Activated B cell treated with CpG ODN at 0.5 μM for 24 hours (primary cell): ENCODE results near the gene CABLES1. TPM values are rescaled to one million over a fixed set of nuclear protein-coding genes. Genes with fewer than 3 reads are reported as not detected.

Source experiments
- ATAC-seq: fragments of 200-7000 bp; cut with Tn5 transposase; one replicate; pipeline ENCODE4 v1.10.0; 2021; ENCODE audit warnings: low read depth, mild to moderate bottlenecking, moderate library complexity
- CTCF ChIA-PET: fragments of 350-600 bp; sonication (Branson Sonifier 250); formaldehyde crosslinking; loops from one replicate; lab custom pipeline; 2021; ENCODE audit warnings: antibody characterized with exemption; lab: Charles Lee
- POLR2A ChIA-PET: fragments of 350-600 bp; sonication (Branson Sonifier 250); formaldehyde crosslinking; loops from one replicate; lab custom pipeline; 2021; ENCODE audit warnings: antibody characterized with exemption; lab: Charles Lee
- DNase-seq: peaks from one replicate; pipeline ENCODE4 v3.0.0; 2022
- H3K27ac Mint-ChIP-seq: one replicate; pipeline ENCODE4 v1.8.0; 2020; ENCODE audit warnings: mixed read lengths
- H3K27me3 Mint-ChIP-seq: one replicate; pipeline ENCODE4 v1.8.0; 2021; ENCODE audit warnings: mixed read lengths
- H3K36me3 Mint-ChIP-seq: one replicate; pipeline ENCODE4 v1.8.0; 2021; ENCODE audit warnings: low read depth, mixed read lengths
- H3K4me1 Mint-ChIP-seq: one replicate; pipeline ENCODE4 v1.8.0; 2021; ENCODE audit warnings: mixed read lengths
- H3K4me3 Mint-ChIP-seq: one replicate; pipeline ENCODE4 v1.8.0; 2020; ENCODE audit warnings: mild to moderate bottlenecking, mixed read lengths
- H3K9me3 Mint-ChIP-seq: one replicate; pipeline ENCODE4 v1.8.0; 2020; ENCODE audit warnings: mixed read lengths
- CTCF ChIP-seq: fragments of 200-600 bp; IDR thresholded peaks from one replicate; pipeline ENCODE4 v1.8.0; 2022; ENCODE audit warnings: antibody characterized with exemption, mild to moderate bottlenecking
- intact Hi-C: fragments of 100-400 bp; cut with micrococcal nuclease; formaldehyde crosslinking; loops from one replicate; pipeline ENCODE4 v1.15.1; 2024
- total RNA-seq: library from RNA; stranded (reverse); gene quantifications from 2 replicates; pipeline ENCODE4 v1.2.3, GENCODE V29; 2022

CABLES1 gene
- total RNA-seq, 1 donor from 2014 or later: 32.3 TPM

GRCh38 chr18:23235860-23236259 is 100.6 kb downstream of the CABLES1 start:
- no peak for TF ChIP-seq CTCF
- no peak for DNase-seq
- Mint-ChIP-seq H3K4me1 (peaks cover 57% of the 10 kb centered on the region), H3K4me3 (no peak overlapping the region), H3K27me3 (no peaks in the 10 kb centered on the region), H3K27ac (no peak overlapping the region), H3K36me3 (peaks cover 1% of the 10 kb centered on the region), H3K9me3 (peaks cover 1% of the 10 kb centered on the region)
- no peak for ATAC-seq
- ChIA-PET POLR2A (interaction anchor here (3.6 kb wide), 1 partner anchor 101 kb away, joined by 23 read pairs; the partner anchor contains the start of gene CABLES1), CTCF (interaction anchor here (2.5 kb wide), 1 partner anchor 12 kb away, joined by 6 read pairs; no protein-coding TSS in a partner anchor)
- intact Hi-C loops: no loop called here

- Mint-ChIP-seq H3K4me1 (peaks cover 57% of the 10 kb centered on the region), H3K27me3 (no peaks in the 10 kb centered on the region), H3K4me3 (no peak overlapping the region), H3K27ac (no peak overlapping the region), H3K36me3 (no peaks in the 10 kb centered on the region), H3K9me3 (no peaks in the 10 kb centered on the region)
- ChIA-PET CTCF (interaction anchor here (0.7 to 2.5 kb wide), 4 partner anchors 9 to 121 kb away, joined by 3 to 6 read pairs (median 6); no protein-coding TSS in a partner anchor), POLR2A (interaction anchor here (0.8 to 3.6 kb wide), 8 partner anchors 9 to 141 kb away, joined by 3 to 23 read pairs (median 5); partner anchors contain the start of gene CABLES1)
- no peak for DNase-seq
- no peak for ATAC-seq
- no peak for TF ChIP-seq CTCF
- intact Hi-C loops: loop anchor here (1.0 kb wide), 1 partner anchor 122 kb away; no protein-coding TSS in a partner anchor
Measured at GRCh38 chr18:23236876-23237468, 101.7 kb downstream of the CABLES1 start.

- DNase-seq: peak; percentile 42
- ChIA-PET CTCF (interaction anchor here (0.6 to 2.5 kb wide), 6 partner anchors 10 to 176 kb away, joined by 3 to 6 read pairs (median 4); no protein-coding TSS in a partner anchor), POLR2A (interaction anchor here (0.5 to 3.6 kb wide), 10 partner anchors 9 to 141 kb away, joined by 3 to 23 read pairs (median 4); partner anchors contain the start of gene CABLES1)
- peak; percentile 73 for ATAC-seq
- intact Hi-C loops: loop anchor here (1.0 kb wide), 1 partner anchor 122 kb away; no protein-coding TSS in a partner anchor
- Mint-ChIP-seq H3K27ac (peak overlapping the region; percentile 70), H3K27me3 (no peaks in the 10 kb centered on the region), H3K36me3 (no peaks in the 10 kb centered on the region), H3K4me1 (peaks cover 57% of the 10 kb centered on the region), H3K4me3 (peak overlapping the region; percentile 75), H3K9me3 (no peaks in the 10 kb centered on the region)
- no peak for TF ChIP-seq CTCF
Measured at GRCh38 chr18:23237524-23238151, 102.4 kb downstream of the CABLES1 start.

- H3K4me3 Mint-ChIP-seq: peak overlapping the region; percentile 75
- no peak for DNase-seq
- CTCF ChIA-PET: interaction anchor here (0.6 to 2.5 kb wide), 4 partner anchors 14 to 176 kb away, joined by 3 to 6 read pairs (median 4); no protein-coding TSS in a partner anchor
- TF ChIP-seq CTCF: no peak
- no peaks in the 10 kb centered on the region for H3K9me3 Mint-ChIP-seq
- peaks cover 56% of the 10 kb centered on the region for H3K4me1 Mint-ChIP-seq
- ATAC-seq: no peak
- no peaks in the 10 kb centered on the region for H3K36me3 Mint-ChIP-seq
- POLR2A ChIA-PET: interaction anchor here (0.5 to 3.6 kb wide), 10 partner anchors 10 to 115 kb away, joined by 3 to 23 read pairs (median 4); partner anchors contain the start of gene CABLES1
- intact Hi-C loops: no loop called here
- H3K27ac Mint-ChIP-seq: peak overlapping the region; percentile 21
- no peaks in the 10 kb centered on the region for H3K27me3 Mint-ChIP-seq
Measured at GRCh38 chr18:23238152-23238531, 102.9 kb downstream of the CABLES1 start.
